ENCODE results near the gene YRDC.

YRDC gene

DNA sequence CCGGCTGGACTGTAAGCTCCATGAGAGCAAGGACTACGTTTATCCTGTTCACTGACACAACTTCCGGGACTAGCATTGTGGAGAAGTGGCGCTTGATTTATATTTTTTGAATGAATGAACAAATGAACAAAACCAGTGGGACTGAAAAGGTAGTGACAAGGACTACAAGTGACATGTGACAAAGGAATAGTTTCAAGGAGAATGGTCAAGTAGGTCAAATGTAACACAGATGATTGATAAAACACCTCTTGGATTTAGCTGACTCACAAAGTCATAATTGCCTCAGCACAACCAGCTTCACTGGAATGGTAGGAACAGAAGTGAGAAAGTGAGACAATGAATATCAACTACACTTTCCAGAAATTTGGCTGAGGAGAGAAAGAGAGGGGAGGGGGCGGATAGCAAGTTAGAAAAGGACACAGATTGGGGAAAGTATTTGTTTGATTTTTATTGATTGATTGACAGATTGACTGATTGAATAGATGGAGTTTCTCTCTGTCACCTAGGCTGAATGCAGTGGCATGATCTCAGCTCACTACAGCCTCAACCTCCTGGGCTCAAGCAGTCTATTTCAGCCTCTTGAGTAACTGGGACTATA, 37.1 kb upstream of the YRDC start:
- TF ChIP-seq, protein P1, sequence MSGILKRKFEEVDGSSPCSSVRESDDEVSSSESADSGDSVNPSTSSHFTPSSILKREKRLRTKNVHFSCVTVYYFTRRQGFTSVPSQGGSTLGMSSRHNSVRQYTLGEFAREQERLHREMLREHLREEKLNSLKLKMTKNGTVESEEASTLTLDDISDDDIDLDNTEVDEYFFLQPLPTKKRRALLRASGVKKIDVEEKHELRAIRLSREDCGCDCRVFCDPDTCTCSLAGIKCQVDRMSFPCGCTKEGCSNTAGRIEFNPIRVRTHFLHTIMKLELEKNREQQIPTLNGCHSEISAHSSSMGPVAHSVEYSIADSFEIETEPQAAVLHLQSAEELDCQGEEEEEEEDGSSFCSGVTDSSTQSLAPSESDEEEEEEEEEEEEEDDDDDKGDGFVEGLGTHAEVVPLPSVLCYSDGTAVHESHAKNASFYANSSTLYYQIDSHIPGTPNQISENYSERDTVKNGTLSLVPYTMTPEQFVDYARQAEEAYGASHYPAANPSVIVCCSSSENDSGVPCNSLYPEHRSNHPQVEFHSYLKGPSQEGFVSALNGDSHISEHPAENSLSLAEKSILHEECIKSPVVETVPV (CRISPR knock-in tag; IDR thresholded peaks at IDR 0.05): no peak
- TF ChIP-seq ISL1 (CRISPR knock-in tag; IDR thresholded peaks at IDR 0.05): no peak
- ATAC-seq: no peak

- TF ChIP-seq ZFP3 (CRISPR knock-in tag; IDR thresholded peaks at IDR 0.05): no peak
- TF ChIP-seq, protein P2, sequence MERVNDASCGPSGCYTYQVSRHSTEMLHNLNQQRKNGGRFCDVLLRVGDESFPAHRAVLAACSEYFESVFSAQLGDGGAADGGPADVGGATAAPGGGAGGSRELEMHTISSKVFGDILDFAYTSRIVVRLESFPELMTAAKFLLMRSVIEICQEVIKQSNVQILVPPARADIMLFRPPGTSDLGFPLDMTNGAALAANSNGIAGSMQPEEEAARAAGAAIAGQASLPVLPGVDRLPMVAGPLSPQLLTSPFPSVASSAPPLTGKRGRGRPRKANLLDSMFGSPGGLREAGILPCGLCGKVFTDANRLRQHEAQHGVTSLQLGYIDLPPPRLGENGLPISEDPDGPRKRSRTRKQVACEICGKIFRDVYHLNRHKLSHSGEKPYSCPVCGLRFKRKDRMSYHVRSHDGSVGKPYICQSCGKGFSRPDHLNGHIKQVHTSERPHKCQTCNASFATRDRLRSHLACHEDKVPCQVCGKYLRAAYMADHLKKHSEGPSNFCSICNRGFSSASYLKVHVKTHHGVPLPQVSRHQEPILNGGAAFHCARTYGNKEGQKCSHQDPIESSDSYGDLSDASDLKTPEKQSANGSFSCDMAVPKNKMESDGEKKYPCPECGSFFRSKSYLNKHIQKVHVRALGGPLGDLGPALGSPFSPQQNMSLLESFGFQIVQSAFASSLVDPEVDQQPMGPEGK (CRISPR knock-in tag; IDR thresholded peaks at IDR 0.05; ENCODE audit: borderline replicate concordance): no peak
- TF ChIP-seq OSR1 (CRISPR knock-in tag; IDR thresholded peaks at IDR 0.05): no peak
- TF ChIP-seq BACH2 (CRISPR knock-in tag; IDR thresholded peaks at IDR 0.05; ENCODE audit: borderline replicate concordance): no peak
- no peak for TF ChIP-seq PPARA (CRISPR knock-in tag; IDR thresholded peaks at IDR 0.05; ENCODE audit: borderline replicate concordance)
- ATAC-seq: no peak
Measured at GRCh38 chr1:37844536-37844935, 36.5 kb upstream of the YRDC start.

GRCh38 chr1:37841652-37842051, 33.6 kb upstream of the YRDC start:
- ATAC-seq: no peak
- TF ChIP-seq OSR1 (CRISPR knock-in tag; IDR thresholded peaks at IDR 0.05) (no peak), ARNTL (CRISPR knock-in tag; IDR thresholded peaks at IDR 0.05; ENCODE audit: borderline replicate concordance, low read depth) (no peak), GLIS3 (CRISPR knock-in tag; IDR thresholded peaks at IDR 0.05) (no peak), ZFP30 (CRISPR knock-in tag; IDR thresholded peaks at IDR 0.05) (no peak), ZC3H10 (CRISPR knock-in tag; IDR thresholded peaks at IDR 0.05) (no peak), ISL1 (CRISPR knock-in tag; IDR thresholded peaks at IDR 0.05) (no peak), CSDC2 (CRISPR knock-in tag; IDR thresholded peaks at IDR 0.05) (no peak), TOX (CRISPR knock-in tag; IDR thresholded peaks at IDR 0.05; ENCODE audit: borderline replicate concordance) (no peak), ZNF8 (CRISPR knock-in tag; IDR thresholded peaks at IDR 0.05) (no peak), POU6F1 (CRISPR knock-in tag; IDR thresholded peaks at IDR 0.05; ENCODE audit: borderline replicate concordance, low read depth) (no peak)
- TF ChIP-seq, protein P1 (CRISPR knock-in tag; IDR thresholded peaks at IDR 0.05): no peak
- TF ChIP-seq, protein P3, sequence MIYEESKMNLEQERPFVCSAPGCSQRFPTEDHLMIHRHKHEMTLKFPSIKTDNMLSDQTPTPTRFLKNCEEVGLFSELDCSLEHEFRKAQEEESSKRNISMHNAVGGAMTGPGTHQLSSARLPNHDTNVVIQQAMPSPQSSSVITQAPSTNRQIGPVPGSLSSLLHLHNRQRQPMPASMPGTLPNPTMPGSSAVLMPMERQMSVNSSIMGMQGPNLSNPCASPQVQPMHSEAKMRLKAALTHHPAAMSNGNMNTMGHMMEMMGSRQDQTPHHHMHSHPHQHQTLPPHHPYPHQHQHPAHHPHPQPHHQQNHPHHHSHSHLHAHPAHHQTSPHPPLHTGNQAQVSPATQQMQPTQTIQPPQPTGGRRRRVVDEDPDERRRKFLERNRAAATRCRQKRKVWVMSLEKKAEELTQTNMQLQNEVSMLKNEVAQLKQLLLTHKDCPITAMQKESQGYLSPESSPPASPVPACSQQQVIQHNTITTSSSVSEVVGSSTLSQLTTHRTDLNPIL (CRISPR knock-in tag; IDR thresholded peaks at IDR 0.05; ENCODE audit: low read depth): no peak
- TF ChIP-seq, protein P2 (CRISPR knock-in tag; IDR thresholded peaks at IDR 0.05; ENCODE audit: borderline replicate concordance): no peak

- ATAC-seq: no peak
- TF ChIP-seq CSDC2 (CRISPR knock-in tag; IDR thresholded peaks at IDR 0.05) (no peak), PPARA (CRISPR knock-in tag; IDR thresholded peaks at IDR 0.05; ENCODE audit: borderline replicate concordance) (no peak), GLIS3 (CRISPR knock-in tag; IDR thresholded peaks at IDR 0.05) (no peak), ZFP3 (CRISPR knock-in tag; IDR thresholded peaks at IDR 0.05) (no peak), ZNF70 (CRISPR knock-in tag; IDR thresholded peaks at IDR 0.05) (no peak), TCF4 (CRISPR knock-in tag; IDR thresholded peaks at IDR 0.05; ENCODE audit: borderline replicate concordance) (no peak), TSHZ2 (CRISPR knock-in tag; IDR thresholded peaks at IDR 0.05) (no peak), ESRRG (CRISPR knock-in tag; IDR thresholded peaks at IDR 0.05) (no peak), OSR1 (CRISPR knock-in tag; IDR thresholded peaks at IDR 0.05) (no peak), ZNF8 (CRISPR knock-in tag; IDR thresholded peaks at IDR 0.05) (no peak)
- TF ChIP-seq, protein P2 (CRISPR knock-in tag; IDR thresholded peaks at IDR 0.05; ENCODE audit: borderline replicate concordance): no peak
Measured at GRCh38 chr1:37840711-37841110, 32.7 kb upstream of the YRDC start.
